RWPE1 (cell line): ENCODE measurements around the gene BTBD16.

Source experiments
- CTCF ChIA-PET: fragments of 350-600 bp; sonication (Branson Sonifier 250); formaldehyde crosslinking; extraction: SDS; loops from one replicate; lab custom pipeline; 2021; lab: Yijun Ruan, JAX
- POLR2A ChIA-PET: fragments of 400-600 bp; formaldehyde crosslinking; extraction: SDS; loops from one replicate; lab custom pipeline; 2020; ENCODE audit warnings: antibody characterized with exemption; ENCODE audit not compliant: low non-redundant PET; lab: Yijun Ruan, JAX
- DNase-seq: peaks from one replicate; pipeline ENCODE4 v3.0.0; 2012; ENCODE audit warnings: low spot score
- H3K27ac ChIP-seq: fragments of 450-650 bp; 2 replicates; pipeline ENCODE4 v1.5.1; 2017
- CTCF ChIP-seq: fragments of 450-650 bp; conservative IDR thresholded peaks from 2 replicates; pipeline ENCODE4 v1.5.1; 2017; ENCODE audit warnings: low read depth, mild to moderate bottlenecking

Gene BTBD16

GRCh38 chr10:122265896-122266295 lies 5.2 kb upstream of the BTBD16 start:
- ChIA-PET CTCF (no interaction called here), POLR2A (no interaction called here)
- no peak for TF ChIP-seq CTCF
- no peak for DNase-seq
- H3K27ac ChIP-seq: no peak overlapping the region

DNA sequence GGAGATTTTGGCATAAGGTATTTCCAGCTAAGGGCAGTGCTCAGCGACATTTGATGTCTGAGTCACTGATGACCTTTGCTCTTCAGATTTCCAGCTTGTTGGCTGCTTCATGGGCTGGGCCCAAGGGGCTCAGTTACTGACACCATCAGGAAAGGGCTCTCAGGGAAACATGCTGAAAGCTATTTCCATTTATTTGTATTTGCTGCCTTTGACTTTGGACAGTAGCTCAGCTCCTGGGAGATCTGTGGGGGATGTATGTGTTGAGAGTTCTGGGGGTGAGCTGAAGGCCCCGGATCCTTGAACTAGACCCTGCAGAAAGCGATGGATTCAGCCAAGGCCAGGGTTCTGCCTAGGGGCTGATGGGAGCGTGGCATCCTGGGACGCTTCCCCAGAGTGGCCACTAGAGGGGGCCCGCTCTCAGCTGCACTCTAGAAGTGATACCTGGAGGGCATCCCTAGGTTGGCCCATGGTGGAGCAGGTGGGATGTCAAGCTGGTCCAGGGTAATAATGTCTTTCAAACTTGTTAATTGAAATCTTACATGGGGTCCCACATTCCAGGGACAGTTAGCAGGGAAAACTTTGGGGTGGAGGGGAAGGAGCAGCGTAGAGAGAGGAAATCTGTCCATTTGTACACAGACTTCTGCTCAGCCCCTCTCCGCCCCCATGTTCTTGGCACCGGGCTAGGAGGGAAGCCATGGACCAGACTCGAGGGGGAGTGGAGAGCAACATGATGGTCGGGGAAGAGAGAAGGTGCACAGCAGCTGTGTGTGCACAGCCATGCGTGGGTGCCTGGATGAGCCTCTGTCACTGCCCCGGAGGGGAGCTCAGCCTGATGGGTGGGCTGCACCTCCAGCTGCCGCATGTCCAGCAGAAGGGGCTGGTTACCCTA lies 3.0 kb upstream of the BTBD16 start:
- CTCF ChIA-PET: interaction anchor here (0.5 to 3.6 kb wide), 37 partner anchors 9 to 1914 kb away, joined by 3 to 26 read pairs (median 3); no protein-coding TSS in a partner anchor
- POLR2A ChIA-PET: no interaction called here
- peak overlapping the region; percentile 24; the same call in 1 of the 2 replicates for H3K27ac ChIP-seq
- peak; percentile 95 for TF ChIP-seq CTCF
- DNase-seq: peak; percentile 78

- ChIA-PET CTCF (interaction anchor here (0.6 to 3.6 kb wide), 9 partner anchors 10 to 1017 kb away, joined by 3 to 26 read pairs (median 9); no protein-coding TSS in a partner anchor), POLR2A (no interaction called here)
- DNase-seq: no peak
- 0 out of 2 replicates have a peak overlapping the region, but pooled peaks have one; percentile 10 for H3K27ac ChIP-seq
- no peak for TF ChIP-seq CTCF
These were observed 1.9 kb upstream of the BTBD16 start for GRCh38 chr10:122269059-122269687.

DNA sequence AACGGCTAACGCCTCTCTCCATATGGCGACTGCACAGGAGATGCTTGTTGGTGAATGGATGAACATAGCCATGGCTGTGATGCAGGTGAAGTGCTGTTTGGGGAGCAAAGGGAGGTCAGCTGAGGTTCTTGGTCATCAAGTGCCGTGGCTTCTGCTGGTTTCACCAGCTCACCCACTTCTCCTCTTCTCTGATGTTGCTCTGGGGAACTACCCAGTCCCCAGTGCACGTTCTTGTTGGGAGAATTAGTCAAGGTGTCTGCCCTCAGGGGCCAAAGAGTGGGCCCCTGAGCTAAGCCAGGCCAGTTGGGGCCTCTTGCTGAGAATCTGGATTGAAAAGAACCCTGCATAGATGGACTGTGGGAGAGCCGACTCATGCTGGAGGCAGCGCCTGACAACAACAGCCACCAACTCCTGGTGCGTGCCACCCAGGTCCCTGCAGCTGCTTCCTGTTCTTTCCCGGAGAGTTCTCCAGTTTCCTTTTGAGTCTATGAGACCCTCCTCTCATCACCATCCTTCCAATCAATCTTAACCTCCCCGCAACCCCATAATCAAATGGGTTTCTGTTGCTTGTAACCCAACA lies 3.0 kb downstream of the BTBD16 start:
- TF ChIP-seq CTCF: no peak
- DNase-seq: no peak
- H3K27ac ChIP-seq: no peak overlapping the region
- POLR2A ChIA-PET: no interaction called here
- CTCF ChIA-PET: interaction anchor here (0.7 to 1.4 kb wide), 2 partner anchors 292 to 430 kb away, joined by 3 read pairs; no protein-coding TSS in a partner anchor

- DNase-seq: peak; percentile 87
- ChIA-PET POLR2A (interaction anchor here (0.7 kb wide), 1 partner anchor 396 kb away, joined by 5 read pairs; a partner anchor contains a TSS), CTCF (interaction anchor here (0.6 to 1.9 kb wide), 3 partner anchors 9 to 221 kb away, joined by 3 to 19 read pairs (median 4); no protein-coding TSS in a partner anchor)
- no peak for TF ChIP-seq CTCF
- H3K27ac ChIP-seq: no peak overlapping the region
These were observed 5.6 kb downstream of the BTBD16 start for GRCh38 chr10:122276611-122277208.
